ENCODE results near the gene MYOD1.

Gene MYOD1

DNA sequence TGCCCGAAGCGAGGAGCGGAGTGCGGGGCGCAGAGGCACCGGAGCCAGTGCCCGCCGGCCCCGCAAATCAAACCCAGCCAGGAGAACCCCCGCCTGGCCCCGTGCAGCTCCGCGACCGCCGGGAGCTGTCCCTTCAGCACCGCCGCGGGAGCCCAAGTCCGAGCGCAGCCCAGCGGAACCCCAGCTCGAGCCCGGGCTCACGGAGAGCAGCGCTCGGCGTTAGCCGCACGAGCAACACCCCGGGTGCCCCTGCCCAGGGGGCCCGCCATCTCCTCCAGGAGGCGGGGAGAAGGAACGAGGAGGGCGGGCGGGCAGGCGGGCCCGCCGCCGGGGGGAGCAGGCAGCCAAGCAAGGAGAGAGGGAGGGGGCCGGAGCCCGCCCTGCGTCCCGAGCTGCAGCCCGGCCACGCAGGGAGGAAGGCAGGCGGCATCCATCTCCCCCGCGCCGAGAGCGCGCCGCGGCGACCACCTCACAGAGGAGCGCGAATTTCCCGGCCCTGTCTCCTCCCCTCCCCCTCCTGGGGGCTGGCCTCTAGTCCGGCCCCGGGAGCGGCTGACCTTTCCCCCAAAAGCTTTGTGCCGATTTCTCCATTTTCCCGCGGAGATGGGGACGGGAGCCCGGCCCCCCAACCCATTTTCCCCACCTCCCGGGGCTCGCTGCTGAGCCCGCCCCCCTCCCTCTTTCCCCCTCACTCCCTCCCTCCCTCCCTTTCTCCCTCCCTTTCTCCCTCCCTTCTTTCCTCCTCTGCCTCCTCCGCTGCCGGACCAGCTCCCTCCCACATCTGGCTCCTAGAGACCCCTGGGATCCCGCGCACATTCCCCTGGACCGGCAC lies 15.8 kb downstream of the MYOD1 start:
- peak; percentile 25 for DNase-seq (ENCODE audit: low read depth, low spot score)

DNA sequence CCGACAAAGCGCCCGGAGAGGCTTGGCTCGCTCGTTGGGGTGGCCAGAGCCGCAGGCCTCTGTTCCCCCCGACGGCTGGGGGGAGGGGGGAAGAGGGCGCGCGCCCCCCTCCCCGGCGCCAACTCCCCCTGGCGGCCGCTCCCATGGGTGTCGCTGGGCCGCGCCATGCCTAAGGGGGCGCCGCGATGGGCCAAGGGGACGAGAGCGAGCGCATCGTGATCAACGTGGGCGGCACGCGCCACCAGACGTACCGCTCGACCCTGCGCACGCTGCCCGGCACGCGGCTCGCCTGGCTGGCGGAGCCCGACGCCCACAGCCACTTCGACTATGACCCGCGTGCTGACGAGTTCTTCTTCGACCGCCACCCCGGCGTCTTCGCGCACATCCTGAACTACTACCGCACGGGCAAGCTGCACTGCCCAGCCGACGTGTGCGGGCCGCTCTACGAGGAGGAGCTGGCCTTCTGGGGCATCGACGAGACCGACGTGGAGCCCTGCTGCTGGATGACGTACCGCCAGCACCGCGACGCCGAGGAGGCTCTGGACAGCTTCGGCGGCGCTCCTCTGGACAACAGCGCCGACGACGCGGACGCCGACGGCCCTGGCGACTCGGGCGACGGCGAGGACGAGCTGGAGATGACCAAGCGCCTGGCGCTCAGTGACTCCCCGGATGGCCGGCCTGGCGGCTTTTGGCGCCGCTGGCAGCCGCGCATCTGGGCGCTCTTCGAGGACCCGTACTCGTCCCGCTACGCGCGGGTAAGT lies 16.6 kb downstream of the MYOD1 start:
- no peak for DNase-seq (ENCODE audit: low read depth, low spot score)

DNA sequence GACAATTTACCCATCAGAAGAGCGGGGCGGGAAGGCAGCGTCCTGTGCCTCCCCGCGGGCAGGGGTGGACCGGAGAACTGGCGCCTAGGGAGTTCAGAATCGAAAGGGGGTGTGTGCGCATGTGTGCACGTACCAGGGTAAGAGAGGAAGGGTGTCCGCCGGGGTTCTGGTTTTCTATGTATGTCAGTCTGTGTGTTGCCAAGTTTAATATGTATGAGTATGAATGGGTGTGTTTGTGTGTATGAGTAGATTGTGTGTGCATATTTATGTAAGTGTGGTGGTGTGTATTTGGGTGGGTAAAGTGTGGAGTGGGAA lies 17.2 kb downstream of the MYOD1 start:
- no peak for DNase-seq (ENCODE audit: low read depth, low spot score)

DNA sequence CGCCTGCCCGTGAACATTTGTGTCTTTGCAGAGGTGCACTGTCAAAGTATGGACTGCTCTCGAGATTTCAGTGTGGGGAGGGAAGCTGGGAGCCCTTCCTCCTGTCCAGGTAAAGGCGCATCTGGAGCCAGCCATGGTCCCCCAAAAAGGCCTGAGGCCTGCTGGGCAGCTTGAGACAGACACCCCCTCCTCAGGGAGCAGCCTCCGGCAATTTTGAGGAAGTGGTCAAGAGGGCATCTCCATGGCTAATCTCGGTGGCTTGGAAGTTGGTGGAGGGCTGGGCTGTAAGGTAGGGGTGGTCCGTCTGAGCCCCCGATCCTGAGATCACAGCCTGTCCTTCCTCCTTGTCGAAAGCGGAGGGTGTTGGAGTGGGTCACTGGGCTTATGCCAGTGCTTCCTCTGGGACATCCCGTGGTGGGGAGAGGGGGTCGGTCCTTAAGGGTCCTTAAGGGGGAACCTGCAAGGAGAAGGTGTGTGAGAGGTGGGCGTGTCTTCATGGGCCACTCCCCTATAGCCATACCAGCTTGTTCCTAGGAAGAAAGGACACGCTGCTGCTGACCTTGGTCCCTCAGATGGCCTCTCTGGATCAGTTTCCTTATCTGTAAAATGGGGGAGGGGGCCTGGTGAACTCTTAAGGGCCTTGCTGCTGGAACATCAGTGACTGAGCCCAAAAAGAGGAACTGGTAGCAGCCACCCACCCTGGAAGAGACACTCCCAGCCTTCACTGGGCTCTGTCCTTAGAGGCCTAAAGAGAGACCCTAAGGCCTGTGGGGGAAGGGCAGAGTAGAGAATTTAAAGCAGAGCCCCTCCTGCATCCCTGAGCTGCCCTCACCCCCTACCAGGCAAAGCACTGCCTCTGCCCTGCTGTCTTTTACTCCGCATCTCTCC lies 17.8 kb downstream of the MYOD1 start:
- DNase-seq (ENCODE audit: low read depth, low spot score) = no peak

DNA sequence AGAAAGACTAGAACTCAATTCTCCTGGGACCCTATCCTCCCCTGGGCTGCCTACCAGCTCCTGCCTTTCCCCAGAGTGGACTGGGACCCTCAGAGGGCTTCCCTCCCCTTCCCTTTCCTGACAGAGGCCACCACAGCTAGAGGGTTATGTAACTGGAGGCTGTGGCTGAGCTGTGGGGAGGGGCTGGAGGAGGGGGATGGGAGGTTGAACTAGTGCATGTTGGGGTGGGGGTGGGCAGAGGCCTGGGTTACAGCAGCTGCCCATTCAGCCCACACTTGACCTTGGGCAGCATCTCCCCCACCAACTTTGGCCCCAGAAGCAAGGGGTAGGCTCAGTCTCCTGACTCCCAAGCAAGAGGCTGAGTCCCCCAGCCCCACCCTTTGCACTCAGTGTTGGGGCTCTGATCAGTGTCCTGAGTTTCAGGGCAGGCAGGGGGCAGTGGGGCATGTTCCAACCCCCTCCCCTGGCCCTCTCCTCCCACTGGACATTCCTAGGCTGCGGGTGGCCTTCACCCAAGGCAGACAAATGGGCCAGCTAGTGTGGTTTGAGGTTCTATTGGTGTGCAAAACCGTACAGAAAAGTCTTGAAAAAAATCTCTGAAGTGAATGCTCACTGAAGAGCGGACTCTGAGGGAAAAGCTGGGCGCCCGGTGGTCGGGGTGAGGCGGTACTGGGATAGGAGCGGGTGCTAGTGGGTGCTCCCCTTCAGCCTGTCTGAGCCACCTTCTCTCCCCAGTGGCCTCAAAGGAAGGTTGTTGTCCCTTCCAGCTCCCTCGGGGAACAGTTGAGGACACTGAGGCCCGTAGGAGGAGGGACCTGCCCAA lies 19.0 kb downstream of the MYOD1 start:
- no peak for DNase-seq (ENCODE audit: low read depth, low spot score)

DNA sequence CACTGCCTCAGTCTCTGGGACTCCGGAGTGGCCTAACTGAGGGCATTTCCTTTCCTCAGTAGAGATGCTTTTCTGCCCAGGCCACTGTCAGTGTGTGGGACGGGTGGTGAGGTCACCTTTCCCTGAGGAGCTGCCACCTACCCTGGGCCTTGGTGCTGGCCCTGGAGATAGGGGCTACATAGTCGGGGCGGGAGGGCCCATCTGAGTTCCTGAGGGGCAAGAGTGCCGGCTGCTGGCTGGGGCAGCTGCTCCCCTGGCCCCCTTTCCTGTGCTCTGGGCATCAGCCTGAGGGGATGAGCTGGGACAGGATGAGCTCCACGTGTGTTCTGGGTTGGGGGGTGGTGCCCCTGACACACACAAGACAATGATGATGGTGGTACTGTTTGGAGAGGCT lies 20.6 kb downstream of the MYOD1 start:
- DNase-seq (ENCODE audit: low read depth, low spot score) = no peak

DNA sequence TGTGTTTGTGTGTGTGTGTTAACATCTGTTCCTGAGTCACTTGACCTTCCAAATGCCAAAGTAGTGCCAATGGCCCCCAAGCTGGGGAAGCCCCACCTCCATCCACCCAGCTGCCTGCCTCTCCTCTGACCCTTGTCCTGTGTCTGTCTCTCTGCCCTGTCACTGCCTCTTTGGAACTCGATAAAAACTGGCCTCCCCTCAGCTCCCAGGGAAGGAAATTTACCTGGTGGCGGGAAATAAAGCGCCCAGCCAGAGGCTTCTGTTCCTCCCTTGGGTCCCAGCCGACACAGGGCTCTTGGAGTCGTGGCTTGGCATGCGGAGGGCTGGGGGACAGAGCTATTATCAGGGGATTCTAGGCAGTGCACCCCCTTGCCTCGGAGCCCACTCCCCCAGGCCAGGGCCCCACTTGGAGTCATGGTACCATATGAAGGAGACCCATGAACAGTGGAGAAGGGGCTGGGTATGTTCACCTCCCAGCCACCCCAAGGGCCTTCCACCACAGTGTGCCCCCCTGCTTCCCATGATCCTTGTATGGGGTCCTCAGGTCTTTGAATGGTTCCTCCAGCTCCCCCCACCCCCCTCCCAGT lies 21.4 kb downstream of the MYOD1 start:
- DNase-seq (ENCODE audit: low read depth, low spot score) = no peak

DNA sequence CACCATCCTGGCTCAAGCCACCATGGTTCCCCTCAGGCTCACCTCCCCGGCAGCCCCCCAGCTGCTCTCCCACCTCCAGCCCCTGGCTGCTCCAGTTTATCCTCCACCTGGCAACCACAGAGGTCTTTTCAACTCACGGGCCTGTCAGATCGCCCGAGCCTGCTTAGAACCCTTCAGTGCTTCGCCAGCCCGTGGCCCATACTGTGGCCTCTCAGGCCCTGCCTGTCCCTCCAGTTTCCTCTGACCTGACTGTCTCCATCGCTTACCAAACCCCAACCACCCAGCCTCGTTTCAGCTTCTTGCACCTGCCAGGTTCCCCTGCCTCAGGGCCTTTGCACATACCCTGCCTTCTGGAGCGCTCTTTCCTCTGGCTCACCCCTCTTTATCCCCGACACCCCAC lies 22.1 kb downstream of the MYOD1 start:
- no peak for DNase-seq (ENCODE audit: low read depth, low spot score)

DNA sequence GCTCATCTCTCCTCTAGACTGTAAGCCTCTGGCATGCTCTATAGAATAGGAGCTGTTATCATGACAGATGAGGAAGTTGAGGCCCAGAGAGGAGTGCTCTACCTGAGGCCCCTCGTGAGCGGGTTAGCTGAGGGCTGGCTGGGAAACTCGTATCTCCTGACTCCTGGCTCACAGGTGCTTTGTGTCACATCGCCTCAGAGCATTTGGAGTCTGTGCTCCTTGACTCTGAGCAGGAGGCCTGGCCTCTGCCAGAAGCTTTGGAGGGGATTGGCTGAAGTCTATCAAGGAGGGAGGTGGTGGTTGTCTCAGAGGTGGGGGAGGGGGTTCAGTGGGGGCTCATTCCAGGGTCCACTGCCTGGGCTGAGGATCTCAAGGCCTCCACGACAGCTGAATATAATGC lies 22.6 kb downstream of the MYOD1 start:
- no peak for DNase-seq (ENCODE audit: low read depth, low spot score)

DNA sequence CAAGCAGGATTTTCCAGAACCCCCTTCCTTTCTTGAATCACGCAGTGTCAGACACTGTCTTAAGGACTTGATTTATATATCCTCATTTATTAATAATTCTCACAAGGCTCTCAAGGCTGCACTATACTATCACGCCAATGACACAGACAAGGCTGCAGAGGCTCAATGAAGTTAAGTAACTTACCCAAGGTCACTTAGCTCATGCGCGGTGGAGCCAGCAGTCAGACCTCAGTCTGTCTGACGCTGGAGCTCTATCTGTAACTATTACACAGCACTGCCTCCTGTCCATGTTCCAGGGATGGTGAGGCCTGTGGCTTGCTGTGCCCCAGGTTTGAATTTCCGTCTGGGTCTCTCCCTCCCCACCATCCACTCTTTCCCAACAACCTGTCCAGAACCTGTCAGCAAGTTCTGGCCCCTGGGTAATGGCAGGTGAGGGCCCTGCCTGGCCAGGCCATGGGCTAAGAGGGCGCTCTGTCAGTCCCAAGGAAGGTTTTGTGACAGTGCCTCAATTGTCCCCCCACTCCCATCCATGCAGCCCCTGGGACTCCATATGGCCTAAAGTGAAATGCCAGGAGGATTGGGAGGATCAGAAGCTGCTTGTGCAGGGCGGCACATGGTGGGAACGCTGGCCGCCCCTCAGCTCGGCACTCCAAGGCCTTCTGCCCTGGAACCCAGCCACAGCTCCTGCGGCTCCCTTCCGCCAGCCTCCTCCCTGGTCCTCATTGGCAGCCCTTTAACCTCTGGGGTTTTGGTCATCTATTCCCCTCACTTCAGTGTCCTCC lies 23.8 kb downstream of the MYOD1 start:
- DNase-seq (ENCODE audit: low read depth, low spot score) = no peak

DNA sequence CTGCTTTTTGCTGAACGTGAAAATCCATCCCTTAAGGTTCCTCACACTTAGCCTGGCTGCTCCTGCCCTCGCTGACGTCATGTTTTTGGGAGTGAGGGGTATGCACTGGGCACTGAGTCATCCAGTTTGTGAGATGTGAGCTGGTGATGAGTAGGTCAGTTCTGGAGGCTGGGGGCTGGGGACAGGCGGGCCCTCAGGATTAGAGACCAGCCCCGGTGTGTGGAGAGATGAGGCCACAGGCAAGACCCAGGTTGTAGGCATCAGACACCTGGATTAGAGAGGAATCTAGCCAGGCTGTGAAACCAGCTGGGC lies 24.4 kb downstream of the MYOD1 start:
- no peak for DNase-seq (ENCODE audit: low read depth, low spot score)

DNA sequence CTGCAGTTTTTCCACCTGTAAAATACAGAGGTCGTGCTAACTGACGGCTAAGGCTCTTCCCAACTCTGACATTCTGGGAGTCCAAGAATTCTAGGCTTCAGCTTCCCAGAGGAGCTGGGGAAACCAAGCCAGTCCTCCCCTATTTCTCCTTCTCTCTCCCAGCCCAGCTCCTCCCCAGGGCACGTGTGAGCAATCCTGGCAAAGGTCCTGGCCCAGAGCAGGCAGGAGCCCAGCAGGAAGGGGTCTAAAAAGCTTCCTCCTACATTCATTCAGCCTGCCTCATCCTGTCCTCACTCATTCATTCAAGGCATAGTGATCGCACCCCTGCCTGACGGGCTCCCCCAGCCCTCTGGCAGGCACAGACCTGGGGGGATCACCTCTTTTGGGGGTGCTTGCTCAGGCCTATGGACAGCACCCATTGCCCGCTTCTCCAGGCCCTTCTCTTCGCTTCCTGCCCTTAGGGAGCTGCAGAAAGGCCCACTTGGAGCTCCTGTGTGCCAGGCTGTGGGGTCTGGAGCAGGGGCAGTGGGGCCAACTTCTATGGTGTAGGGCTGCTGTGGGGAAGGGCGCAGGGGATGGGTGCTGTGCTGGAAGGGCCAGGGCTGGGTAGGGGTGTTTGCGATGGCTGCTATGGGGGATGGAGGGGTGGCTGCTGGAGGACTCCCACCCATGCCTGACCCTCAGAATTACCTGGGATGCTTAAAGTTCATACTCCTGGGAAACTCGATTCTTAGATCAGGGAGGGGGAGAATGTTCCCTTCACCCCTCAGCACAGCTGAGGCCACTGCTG lies 25.0 kb downstream of the MYOD1 start:
- DNase-seq (ENCODE audit: low read depth, low spot score) = no peak

DNA sequence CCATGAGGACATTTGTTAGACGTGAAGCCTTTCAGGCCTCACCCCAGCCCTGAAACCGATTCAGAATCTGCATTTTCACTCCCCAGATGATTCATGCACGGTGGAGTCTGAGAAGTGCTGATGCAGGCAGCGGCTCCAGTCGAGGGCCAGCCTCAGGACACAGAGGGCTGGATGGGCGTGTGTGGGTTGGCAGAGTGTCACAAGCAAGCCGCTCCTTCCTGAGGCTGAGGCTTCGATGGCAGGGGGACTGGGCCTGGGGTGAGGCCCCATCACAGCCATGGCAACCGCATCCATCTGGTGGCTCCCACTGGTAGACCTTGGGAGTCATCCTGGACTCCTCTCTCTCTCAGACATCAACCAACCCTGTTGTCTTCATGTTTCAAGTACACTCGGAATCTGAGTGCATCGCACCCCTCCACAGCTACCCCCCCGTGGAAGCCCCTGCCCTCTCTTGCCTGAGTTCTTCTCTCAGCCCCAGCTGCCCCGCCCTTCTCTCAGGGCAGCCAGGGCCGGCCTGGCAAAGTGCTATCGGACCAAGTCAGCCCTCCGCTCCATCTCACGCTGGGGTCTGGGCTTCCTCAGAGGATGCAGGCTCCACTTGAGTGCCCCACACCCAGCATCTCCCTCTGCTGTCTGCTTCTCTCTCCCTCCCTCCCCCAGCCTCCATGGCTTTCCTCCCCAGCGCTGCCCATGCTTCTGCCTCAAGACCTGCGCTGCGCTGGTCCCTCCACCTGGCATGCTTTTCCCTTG lies 25.8 kb downstream of the MYOD1 start:
- DNase-seq (ENCODE audit: low read depth, low spot score) = no peak

DNA sequence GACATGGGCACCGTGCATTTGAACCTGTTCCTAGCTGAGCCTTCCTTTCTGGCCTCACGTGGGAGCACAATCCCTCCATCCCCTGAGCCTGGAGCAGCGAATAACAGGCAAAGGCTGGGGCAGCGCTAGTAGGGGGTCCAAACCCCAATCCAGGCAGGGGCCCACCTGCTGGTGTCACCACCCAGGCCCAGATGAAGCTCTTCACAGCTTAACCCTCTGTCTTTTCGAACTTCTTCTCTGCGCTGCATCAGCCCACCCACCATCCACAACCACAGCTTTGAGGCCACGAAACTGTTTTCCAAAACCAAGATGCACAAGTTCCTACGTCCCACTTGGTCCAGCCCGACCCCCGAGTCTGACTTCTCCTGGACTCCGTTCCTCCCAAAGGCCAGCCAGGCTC lies 26.7 kb downstream of the MYOD1 start:
- no peak for DNase-seq (ENCODE audit: low read depth, low spot score)

DNA sequence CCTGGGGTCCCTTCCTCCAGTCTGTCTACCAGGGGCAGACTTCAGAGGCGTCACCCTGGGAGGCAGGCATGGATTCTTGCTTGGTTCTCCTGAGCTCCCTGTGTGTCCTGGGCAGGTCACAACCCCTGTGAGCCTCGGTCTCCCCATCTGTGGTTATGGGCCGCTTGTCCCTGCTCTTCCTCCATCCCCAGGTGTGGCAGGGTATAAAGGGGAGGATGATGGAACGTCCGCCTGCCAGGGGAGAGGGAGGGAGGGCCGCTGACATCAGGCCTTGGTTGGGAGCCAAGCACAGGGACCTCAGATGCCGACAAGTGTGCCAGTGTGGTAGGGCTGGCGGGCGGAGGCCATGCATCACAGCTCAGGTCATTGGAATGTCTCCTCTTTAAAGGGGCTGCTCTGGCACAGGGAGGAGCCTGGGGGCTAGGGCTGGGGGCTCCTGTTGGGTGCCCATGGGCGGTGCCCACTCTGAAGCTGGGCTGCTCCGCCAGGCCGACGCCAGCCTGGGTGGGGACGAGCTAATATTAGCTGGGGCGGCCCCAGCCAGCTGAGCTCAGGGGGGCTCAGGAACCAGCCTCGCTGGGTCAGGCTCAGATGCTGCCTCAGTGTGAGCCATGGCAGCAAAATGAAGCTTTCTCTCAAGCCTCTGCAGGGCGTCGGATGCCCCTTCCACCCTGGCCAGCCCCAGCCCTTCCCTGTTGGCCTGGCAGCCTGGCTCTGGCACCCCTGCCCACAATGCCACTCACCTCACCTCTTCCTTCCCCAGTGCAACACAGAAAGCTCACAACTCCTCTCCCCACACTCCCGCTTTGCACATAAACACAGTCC lies 28.0 kb downstream of the MYOD1 start:
- no peak for DNase-seq (ENCODE audit: low read depth, low spot score)

DNA sequence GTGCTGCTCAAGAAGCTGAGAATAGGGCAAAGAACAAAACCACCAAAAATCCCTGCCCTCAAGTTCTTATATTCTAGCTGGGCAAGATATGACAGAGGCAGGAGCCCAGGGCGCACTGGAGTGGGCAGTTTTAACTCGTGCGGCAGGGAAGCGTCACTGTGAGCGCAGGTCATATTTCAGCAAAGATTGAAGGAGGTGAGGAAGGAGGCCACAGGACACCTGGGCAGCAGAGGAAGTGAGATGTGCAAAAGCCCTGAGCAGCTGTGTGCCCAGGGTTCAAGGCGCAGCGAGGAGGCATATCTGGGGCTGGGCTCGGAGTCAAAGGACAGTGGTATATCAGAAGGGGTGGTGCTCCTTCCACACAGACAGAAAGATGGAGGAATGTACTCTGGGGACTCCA lies 28.7 kb downstream of the MYOD1 start:
- DNase-seq (ENCODE audit: low read depth, low spot score) = no peak

DNA sequence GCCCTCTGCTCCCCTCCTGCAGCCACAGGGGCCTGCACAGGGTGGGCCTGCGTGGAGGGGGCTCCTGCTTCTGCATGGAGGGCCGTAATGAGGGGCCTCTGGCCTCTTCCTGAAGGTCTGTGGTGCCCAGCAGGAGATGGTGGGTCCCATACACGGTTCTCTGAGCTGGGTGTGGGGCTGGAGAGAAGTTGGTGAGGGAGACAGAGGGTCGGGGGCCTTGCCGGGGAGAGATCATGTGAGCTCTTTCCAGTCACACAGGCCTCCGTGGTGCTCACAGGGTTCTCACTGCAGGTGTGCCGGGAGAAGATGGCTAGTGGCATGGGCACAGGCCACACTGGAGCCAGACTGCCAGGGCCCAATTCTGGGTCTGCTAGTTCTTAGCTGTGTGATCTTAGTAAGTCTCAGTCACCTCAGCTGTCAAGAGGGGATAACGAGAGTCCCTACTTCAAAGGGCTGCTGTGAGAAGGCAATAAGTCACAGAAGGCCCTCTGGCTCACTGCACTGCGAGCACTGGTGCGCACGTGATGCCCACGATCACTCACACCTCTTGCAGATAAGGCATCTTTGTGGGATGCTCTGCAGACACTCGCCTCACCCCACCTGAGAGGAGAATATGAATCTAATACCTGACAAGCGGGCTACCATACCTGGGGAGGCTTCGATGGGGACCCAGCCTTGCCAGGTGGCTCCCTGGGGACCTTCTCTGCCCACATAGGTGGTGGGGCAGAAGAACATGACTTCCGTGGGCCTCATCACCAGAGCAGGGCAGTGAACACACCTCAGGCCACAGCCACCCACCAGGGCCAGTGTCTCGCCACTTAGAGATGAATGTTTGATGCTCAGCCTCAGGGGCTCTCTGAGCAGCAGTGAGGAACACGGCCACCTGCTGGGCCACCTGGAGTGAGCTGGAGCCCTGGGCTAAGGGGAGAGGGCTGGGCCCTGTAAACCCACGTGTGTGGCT lies 29.7 kb downstream of the MYOD1 start:
- no peak for DNase-seq (ENCODE audit: low read depth, low spot score)
